SK-N-SH treated with all-trans-retinoic acid at 6 μM for 48 hours (cell line): Measurements from ENCODE around the gene SLC2A14.
"Not testable (repeated sequence)": the region's sequence is repeated elsewhere in the genome, so short reads cannot be mapped to it uniquely, and the experiment has no call there.

ENCODE experiments used
- ESRRG ChIP-seq: fragments of 250-450 bp; sonication (Bioruptor Pico); IDR thresholded peaks from 2 replicates; pipeline ENCODE4 v1.6.1; 2021; ENCODE audit warnings: mild to moderate bottlenecking
- GLIS3 ChIP-seq: fragments of 250-450 bp; sonication (Bioruptor Pico); IDR thresholded peaks from 2 replicates; pipeline ENCODE4 v1.5.0; 2020; ENCODE audit warnings: mild to moderate bottlenecking, moderate library complexity
- ISL1 ChIP-seq: fragments of 250-450 bp; sonication (Bioruptor Pico); IDR thresholded peaks from 2 replicates; pipeline ENCODE4 v2.1.2; 2022; ENCODE audit warnings: mild to moderate bottlenecking, moderate library complexity
- PATZ1 ChIP-seq: fragments of 250-450 bp; sonication (Bioruptor Pico); IDR thresholded peaks from 2 replicates; pipeline ENCODE4 v1.8.0; 2020; ENCODE audit warnings: mild to moderate bottlenecking, moderate library complexity, borderline replicate concordance
- POU6F1 ChIP-seq: fragments of 250-450 bp; sonication (Bioruptor Pico); IDR thresholded peaks from 2 replicates; pipeline ENCODE4 v1.8.0; 2021; ENCODE audit warnings: low read depth, mild to moderate bottlenecking, moderate library complexity, borderline replicate concordance
- PPARA ChIP-seq: fragments of 250-450 bp; sonication (Bioruptor Pico); IDR thresholded peaks from 2 replicates; pipeline ENCODE4 v1.5.0; 2020; ENCODE audit warnings: mild to moderate bottlenecking, borderline replicate concordance
- RARB ChIP-seq: fragments of 250-450 bp; sonication (Bioruptor Pico); IDR thresholded peaks from 2 replicates; pipeline ENCODE4 v1.8.0; 2021; ENCODE audit warnings: mild to moderate bottlenecking, moderate library complexity
- SNAI2 ChIP-seq: fragments of 250-450 bp; sonication (Bioruptor Pico); IDR thresholded peaks from 2 replicates; pipeline ENCODE4 v1.5.0; 2020; ENCODE audit warnings: mild to moderate bottlenecking, moderate library complexity
- TSHZ2 ChIP-seq: fragments of 250-450 bp; sonication (Bioruptor Pico); IDR thresholded peaks from 2 replicates; pipeline ENCODE4 v1.5.0; 2020; ENCODE audit warnings: mild to moderate bottlenecking, moderate library complexity
- ZFP30 ChIP-seq: fragments of 450-650 bp; formaldehyde crosslinking; IDR thresholded peaks from 2 replicates; pipeline ENCODE4 v1.5.0; 2022; ENCODE audit warnings: mild to moderate bottlenecking, moderate library complexity
- ZNF565 ChIP-seq: fragments of 450-650 bp; formaldehyde crosslinking; conservative IDR thresholded peaks from 2 replicates; pipeline ENCODE4 v1.5.0; 2020; ENCODE audit warnings: low read depth, mild to moderate bottlenecking, moderate library complexity
- ZNF8 ChIP-seq: fragments of 450-650 bp; formaldehyde crosslinking; IDR thresholded peaks from 2 replicates; pipeline ENCODE4 v1.5.0; 2020; ENCODE audit warnings: mild to moderate bottlenecking, moderate library complexity
- TF ChIP-seq, protein P1 (sequence below): fragments of 250-450 bp; sonication (Bioruptor Pico); IDR thresholded peaks from 2 replicates; pipeline ENCODE4 v1.5.1; 2021; ENCODE audit warnings: mild to moderate bottlenecking, moderate library complexity

- TF ChIP-seq GLIS3 (CRISPR knock-in tag); PPARA (CRISPR knock-in tag); RARB (CRISPR knock-in tag); PATZ1; POU6F1; ESRRG (CRISPR knock-in tag); ISL1; ZNF8; ZFP30 (CRISPR knock-in tag); ZNF565 (CRISPR knock-in tag); TSHZ2; SNAI2: not testable (repeated sequence)
- TF ChIP-seq, protein P1, sequence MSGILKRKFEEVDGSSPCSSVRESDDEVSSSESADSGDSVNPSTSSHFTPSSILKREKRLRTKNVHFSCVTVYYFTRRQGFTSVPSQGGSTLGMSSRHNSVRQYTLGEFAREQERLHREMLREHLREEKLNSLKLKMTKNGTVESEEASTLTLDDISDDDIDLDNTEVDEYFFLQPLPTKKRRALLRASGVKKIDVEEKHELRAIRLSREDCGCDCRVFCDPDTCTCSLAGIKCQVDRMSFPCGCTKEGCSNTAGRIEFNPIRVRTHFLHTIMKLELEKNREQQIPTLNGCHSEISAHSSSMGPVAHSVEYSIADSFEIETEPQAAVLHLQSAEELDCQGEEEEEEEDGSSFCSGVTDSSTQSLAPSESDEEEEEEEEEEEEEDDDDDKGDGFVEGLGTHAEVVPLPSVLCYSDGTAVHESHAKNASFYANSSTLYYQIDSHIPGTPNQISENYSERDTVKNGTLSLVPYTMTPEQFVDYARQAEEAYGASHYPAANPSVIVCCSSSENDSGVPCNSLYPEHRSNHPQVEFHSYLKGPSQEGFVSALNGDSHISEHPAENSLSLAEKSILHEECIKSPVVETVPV (CRISPR knock-in tag) = not testable (repeated sequence)
Measured at GRCh38 chr12:7842444-7842843, 30.3 kb downstream of the SLC2A14 start.
